ACC112 (cell line): Measurements from ENCODE around the gene GOLGA6A.
"Not testable (repeated sequence)": the region's sequence is repeated elsewhere in the genome, so short reads cannot be mapped to it uniquely, and the experiment has no call there.

Experiments
- H2AFZ ChIP-seq: fragments of 200-600 bp; sonication (generic); one replicate; pipeline ENCODE4 v1.6.0; 2017; ENCODE audit warnings: antibody characterized with exemption, low read length; ENCODE audit not compliant: unreplicated experiment
- H3K27ac ChIP-seq: fragments of 200-600 bp; sonication (generic); 2 replicates; pipeline ENCODE4 v1.5.1; 2014; ENCODE audit warnings: low read depth, mild to moderate bottlenecking, antibody characterized with exemption, low read length, moderate library complexity
- H3K27me3 ChIP-seq: fragments of 200-600 bp; sonication (generic); 2 replicates; pipeline ENCODE4 v1.6.1; 2014; ENCODE audit warnings: mild to moderate bottlenecking, antibody characterized with exemption, low read length, moderate library complexity, mixed read lengths; ENCODE audit not compliant: insufficient read depth
- H3K36me3 ChIP-seq: fragments of 200-600 bp; sonication (generic); 2 replicates; pipeline ENCODE4 v1.6.1; 2016; ENCODE audit warnings: mild to moderate bottlenecking, antibody characterized with exemption, low read length, moderate library complexity, mixed read lengths; ENCODE audit not compliant: insufficient read depth
- H3K4me1 ChIP-seq: fragments of 200-600 bp; sonication (generic); one replicate; pipeline ENCODE4 v1.6.1; 2016; ENCODE audit warnings: low read length, mixed read lengths; ENCODE audit not compliant: insufficient read depth, unreplicated experiment, control insufficient read depth
- H3K4me3 ChIP-seq: fragments of 200-600 bp; sonication (generic); 2 replicates; pipeline ENCODE4 v1.5.1; 2014; ENCODE audit warnings: mild to moderate bottlenecking, low read depth, low read length
- H3K79me2 ChIP-seq: fragments of 200-600 bp; sonication (generic); one replicate; pipeline ENCODE4 v1.6.0; 2016; ENCODE audit warnings: low read length; ENCODE audit not compliant: control insufficient read depth, unreplicated experiment, insufficient read depth

Gene GOLGA6A

DNA sequence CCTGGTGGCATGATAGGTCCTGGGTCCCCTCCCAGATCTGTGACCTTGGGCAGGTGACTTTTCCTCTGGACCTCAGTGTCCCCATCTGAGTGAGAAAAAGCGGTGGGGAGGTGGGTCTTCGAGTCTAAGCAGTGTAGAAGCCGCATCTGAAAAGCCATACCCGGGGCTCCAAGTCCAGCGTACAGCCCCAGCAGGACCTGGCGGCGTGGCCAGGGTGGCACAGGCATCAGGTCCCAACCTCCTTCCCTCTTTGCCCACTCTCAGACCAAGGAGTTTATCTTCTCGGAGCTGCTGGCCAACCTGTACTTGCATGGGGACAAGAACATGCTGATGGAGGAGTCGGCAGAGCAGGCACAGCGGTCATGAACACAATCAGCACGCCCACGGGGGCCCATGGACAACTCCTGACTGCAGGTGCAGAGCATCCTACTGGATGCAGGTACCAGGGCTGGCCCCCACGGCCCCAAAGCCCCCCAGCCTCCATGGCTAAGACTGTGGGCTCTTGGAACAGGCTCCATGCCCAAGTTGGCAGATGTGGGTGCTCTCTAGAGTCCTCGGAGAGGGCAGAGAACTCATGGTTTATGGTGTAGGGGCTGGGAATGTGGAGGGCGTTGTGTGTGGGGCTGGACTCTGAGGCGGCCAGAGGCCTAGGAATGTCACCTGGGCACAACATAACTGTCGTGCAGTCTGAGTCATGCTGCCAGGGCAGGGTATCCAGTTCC, 18.8 kb downstream of the GOLGA6A start:
- H3K4me3 ChIP-seq, H2AFZ ChIP-seq, H3K27me3 ChIP-seq, H3K79me2 ChIP-seq, H3K36me3 ChIP-seq, H3K4me1 ChIP-seq, H3K27ac ChIP-seq: not testable (repeated sequence)

GRCh38 chr15:74062671-74063070, 19.7 kb downstream of the GOLGA6A start:
- no peak overlapping the region for H3K27ac ChIP-seq
- 0 out of 2 replicates have a peak, but pooled peaks cover 3% of the 10 kb centered on the region for H3K36me3 ChIP-seq
- H3K4me3 ChIP-seq = no peak overlapping the region
- H2AFZ ChIP-seq = no peak overlapping the region
- H3K27me3 ChIP-seq = no peaks in the 10 kb centered on the region
- H3K79me2 ChIP-seq = no peaks in the 10 kb centered on the region
- H3K4me1 ChIP-seq = no peaks in the 10 kb centered on the region

DNA sequence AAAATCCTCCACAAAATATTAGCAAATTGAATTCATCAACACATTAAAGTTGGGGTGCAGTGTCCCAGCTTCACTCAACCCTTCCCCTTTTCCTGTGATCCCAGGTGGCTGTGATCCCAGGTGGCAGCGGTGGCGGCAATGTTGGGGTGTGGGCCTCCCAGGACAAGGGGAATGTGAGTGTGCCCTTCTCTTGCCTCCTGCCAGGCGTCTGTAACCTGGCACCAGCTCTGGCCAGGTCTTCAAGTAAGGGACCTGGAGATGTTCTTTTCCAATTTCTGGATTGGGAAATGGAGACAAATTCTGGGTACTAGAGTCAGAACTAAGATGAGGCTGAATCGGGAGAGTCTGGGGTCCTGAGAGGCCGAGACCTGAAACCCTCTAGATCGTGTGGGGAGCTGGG, 20.1 kb downstream of the GOLGA6A start:
- Histone ChIP-seq H2AFZ (no peak overlapping the region), H3K27ac (no peak overlapping the region), H3K4me3 (no peak overlapping the region), H3K36me3 (0 out of 2 replicates have a peak, but pooled peaks cover 3% of the 10 kb centered on the region), H3K79me2 (no peaks in the 10 kb centered on the region), H3K4me1 (no peaks in the 10 kb centered on the region), H3K27me3 (no peaks in the 10 kb centered on the region)

GRCh38 chr15:74060251-74060650, 22.1 kb downstream of the GOLGA6A start:
- H3K79me2 ChIP-seq = no peaks in the 10 kb centered on the region
- no peak overlapping the region for H3K27ac ChIP-seq
- no peak overlapping the region for H3K4me3 ChIP-seq
- H3K4me1 ChIP-seq = peaks cover 4% of the 10 kb centered on the region
- H3K36me3 ChIP-seq = 0 out of 2 replicates have a peak, but pooled peaks cover 3% of the 10 kb centered on the region
- H2AFZ ChIP-seq = no peak overlapping the region
- H3K27me3 ChIP-seq = no peaks in the 10 kb centered on the region

- H3K4me3 ChIP-seq, H3K36me3 ChIP-seq, H3K27ac ChIP-seq, H2AFZ ChIP-seq, H3K4me1 ChIP-seq, H3K79me2 ChIP-seq, H3K27me3 ChIP-seq: not testable (repeated sequence)
Measured at GRCh38 chr15:74059050-74059833, 23.1 kb downstream of the GOLGA6A start.

GRCh38 chr15:74056330-74056729, 26.0 kb downstream of the GOLGA6A start:
- H3K4me3 ChIP-seq, H3K27ac ChIP-seq, H3K27me3 ChIP-seq, H2AFZ ChIP-seq, H3K79me2 ChIP-seq, H3K36me3 ChIP-seq: not testable (repeated sequence)
- peaks cover 18% of the 10 kb centered on the region for H3K4me1 ChIP-seq

GRCh38 chr15:74055804-74056203, 26.5 kb downstream of the GOLGA6A start:
- Histone ChIP-seq H3K79me2 (no peaks in the 10 kb centered on the region), H3K27ac (no peak overlapping the region), H3K4me3 (no peak overlapping the region), H3K27me3 (no peaks in the 10 kb centered on the region), H3K4me1 (peaks cover 21% of the 10 kb centered on the region), H2AFZ (no peak overlapping the region), H3K36me3 (0 out of 2 replicates have a peak, but pooled peaks cover 3% of the 10 kb centered on the region)

- peaks cover 30% of the 10 kb centered on the region for H3K4me1 ChIP-seq
- H3K27ac ChIP-seq = no peak overlapping the region
- H3K27me3 ChIP-seq = no peaks in the 10 kb centered on the region
- H3K4me3 ChIP-seq = peak overlapping the region; percentile 52
- peak overlapping the region; percentile 42 for H2AFZ ChIP-seq
- no peaks in the 10 kb centered on the region for H3K79me2 ChIP-seq
- 0 out of 2 replicates have a peak, but pooled peaks cover 3% of the 10 kb centered on the region for H3K36me3 ChIP-seq
Measured at GRCh38 chr15:74053941-74054529, 28.3 kb downstream of the GOLGA6A start.

DNA sequence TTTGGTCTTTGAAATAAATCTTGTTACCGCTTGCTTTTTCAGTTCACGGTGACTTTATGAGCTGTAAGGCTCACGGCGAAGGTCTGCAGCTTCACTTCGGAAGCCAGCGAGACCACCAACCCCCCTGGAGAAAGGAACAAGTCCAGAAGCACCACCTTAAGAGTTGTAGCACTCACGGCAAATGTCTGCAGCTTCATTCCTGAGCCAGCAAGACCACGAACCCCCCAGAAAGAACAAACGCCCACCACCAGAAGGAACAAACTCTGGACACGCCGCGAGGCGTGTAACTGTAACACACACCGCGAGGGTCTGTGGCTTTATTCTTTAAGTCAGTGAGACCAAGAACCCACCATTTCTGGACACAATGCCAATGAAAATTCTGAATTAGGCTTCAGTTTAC, 28.8 kb downstream of the GOLGA6A start:
- no peaks in the 10 kb centered on the region for H3K79me2 ChIP-seq
- peak overlapping the region; percentile 42 for H2AFZ ChIP-seq
- peaks cover 30% of the 10 kb centered on the region for H3K4me1 ChIP-seq
- no peak overlapping the region for H3K27ac ChIP-seq
- H3K36me3 ChIP-seq = 0 out of 2 replicates have a peak, but pooled peaks cover 3% of the 10 kb centered on the region
- H3K4me3 ChIP-seq = peak overlapping the region; percentile 52
- no peaks in the 10 kb centered on the region for H3K27me3 ChIP-seq

DNA sequence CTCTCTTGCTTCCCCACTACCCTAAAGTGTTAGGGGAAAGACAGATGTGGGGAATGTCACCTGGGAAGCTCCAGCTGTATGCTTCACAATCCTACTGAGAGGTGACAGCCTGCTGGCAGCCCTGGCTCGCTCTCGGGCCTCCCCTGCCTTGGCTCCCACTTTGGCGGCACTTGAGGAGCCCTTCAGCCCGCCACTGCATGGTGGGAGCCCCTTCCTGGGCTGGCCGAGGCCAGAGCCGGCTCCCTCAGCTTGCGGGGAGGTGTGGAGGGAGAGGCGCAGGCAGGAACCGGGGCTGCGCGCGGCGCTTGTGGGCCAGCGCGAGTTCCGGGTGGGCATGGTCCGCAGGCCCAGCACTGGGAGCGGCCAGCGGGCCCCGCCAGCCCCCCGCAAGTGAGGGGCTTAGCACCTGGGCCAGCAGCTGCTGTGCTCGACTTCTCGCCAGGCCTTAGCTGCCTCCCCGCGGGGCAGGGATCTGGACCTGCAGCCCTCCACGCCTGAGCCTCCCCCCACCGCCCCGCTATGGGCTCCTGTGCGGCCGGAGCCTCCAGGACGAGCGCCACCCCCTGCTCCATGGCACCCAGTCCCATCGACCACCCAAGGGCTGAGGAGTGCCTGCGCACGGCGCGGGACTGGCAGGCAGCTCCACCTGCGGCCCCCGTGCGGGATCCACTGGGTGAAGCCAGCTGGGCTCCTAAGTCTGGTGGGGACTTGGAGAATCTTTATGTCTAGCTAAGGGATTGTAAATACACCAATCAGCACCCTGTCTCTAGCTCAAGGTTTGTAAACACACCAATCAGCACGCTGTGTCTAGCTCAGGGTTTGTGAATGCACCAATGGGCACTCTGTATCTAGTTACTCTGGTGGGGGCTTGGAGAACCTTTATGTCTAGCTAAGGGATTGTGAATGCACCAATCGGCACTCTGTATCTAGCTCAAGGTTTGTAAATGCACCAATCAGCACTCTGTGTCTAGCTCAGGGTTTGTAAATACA, 29.8 kb downstream of the GOLGA6A start:
- H2AFZ ChIP-seq, H3K36me3 ChIP-seq, H3K79me2 ChIP-seq, H3K4me3 ChIP-seq, H3K27ac ChIP-seq, H3K27me3 ChIP-seq: not testable (repeated sequence)
- H3K4me1 ChIP-seq = peaks cover 36% of the 10 kb centered on the region
